Suprapubic skin (tissue), 4 donors: ENCODE measurements around the gene AP2A1. TPM values are rescaled to one million over a fixed set of nuclear protein-coding genes. Genes with fewer than 3 reads are reported as not detected.

Experiments
- DNase-seq, 2 donors: peaks; one replicate each; pipeline ENCODE4 v3.0.0-alpha.2; 2019; ENCODE audit warnings: low spot score in 2 of 2
- H3K27ac ChIP-seq: fragments of 200-600 bp; sonication (generic); one replicate; pipeline ENCODE4 v1.5.1; 2019
- H3K27me3 ChIP-seq: fragments of 200-600 bp; sonication (generic); one replicate; pipeline ENCODE4 v1.5.1; 2019
- H3K36me3 ChIP-seq: fragments of 200-600 bp; sonication (generic); one replicate; pipeline ENCODE4 v1.5.1; 2019
- H3K4me1 ChIP-seq: fragments of 200-600 bp; sonication (generic); one replicate; pipeline ENCODE4 v1.5.1; 2019
- H3K4me3 ChIP-seq: fragments of 200-600 bp; sonication (generic); one replicate; pipeline ENCODE4 v1.5.1; 2019; ENCODE audit warnings: mild to moderate bottlenecking
- H3K9me3 ChIP-seq: fragments of 200-600 bp; sonication (generic); one replicate; pipeline ENCODE4 v1.5.1; 2019
- EP300 ChIP-seq: sonication (generic); formaldehyde crosslinking; IDR thresholded peaks from one replicate; pipeline ENCODE4 v1.6.1; 2017; ENCODE audit warnings: antibody characterized with exemption
- POLR2A ChIP-seq, 2 donors: fragments of 450-650 bp; IDR thresholded peaks; one replicate each; pipeline ENCODE4 v1.6.1; 2017; ENCODE audit warnings: antibody characterized with exemption in 2 of 2, mild to moderate bottlenecking in 2 of 2, moderate library complexity in 2 of 2
- POLR2AphosphoS5 ChIP-seq, 3 donors: sonication (generic); formaldehyde crosslinking; IDR thresholded peaks; one replicate each; pipeline ENCODE4 v1.6.1; 2017; ENCODE audit warnings: antibody characterized with exemption in 3 of 3
- WGBS: methylation state at CpG from one replicate; pipeline ENCODE4 v1.1.5; 2018; 5-methylcytosine and 5-hydroxymethylcytosine counted together
- total RNA-seq, 4 donors: library from RNA; depleted of rRNA; stranded (reverse); fragments of >200 nt; gene quantifications; one replicate each; pipeline ENCODE4 v1.1.0, GENCODE V29; 2016
- TF ChIP-seq, protein P1 (sequence below), 2 donors: fragments of 200-600 bp in 1 of 2; fragments of 450-650 bp in 1 of 2; sonication (generic) in 1 of 2; IDR thresholded peaks; one replicate each; pipeline ENCODE4 v1.5.1; 2016 to 2019; ENCODE audit warnings: antibody characterized with exemption in 2 of 2, mild to moderate bottlenecking in 1 of 2, moderate library complexity in 1 of 2

The AP2A1 gene
- total RNA-seq, 4 donors from 2014 or later, result 78.1 to 101 (median 93.4) TPM

DNA sequence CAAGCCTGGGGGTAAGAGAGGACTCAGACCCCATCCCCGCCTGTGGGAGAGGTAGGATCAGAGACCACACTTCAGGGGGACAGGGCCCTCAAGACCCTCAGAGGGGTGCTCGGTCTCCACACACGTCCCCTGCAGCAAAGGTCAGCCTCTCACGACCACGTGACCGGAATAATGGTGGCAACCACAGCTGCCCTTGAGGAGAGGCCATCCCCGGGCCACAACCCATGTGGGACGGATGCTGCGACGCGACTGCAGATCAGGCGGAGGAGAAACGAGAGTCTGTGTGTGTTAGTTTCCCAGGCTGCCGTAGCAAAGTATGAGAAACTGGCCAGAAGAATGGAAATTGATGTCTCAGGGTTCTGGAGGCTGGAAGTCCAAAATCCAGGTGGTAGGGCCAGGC is 60.2 kb downstream of the AP2A1 start:
- DNase-seq, result no peak
- H3K4me1 ChIP-seq, result no peaks in the 10 kb centered on the region
- 89% methylated on average over 14 of the region's 14 CpGs for WGBS
- H3K27ac ChIP-seq, result no peak overlapping the region
- TF ChIP-seq, protein P1, sequence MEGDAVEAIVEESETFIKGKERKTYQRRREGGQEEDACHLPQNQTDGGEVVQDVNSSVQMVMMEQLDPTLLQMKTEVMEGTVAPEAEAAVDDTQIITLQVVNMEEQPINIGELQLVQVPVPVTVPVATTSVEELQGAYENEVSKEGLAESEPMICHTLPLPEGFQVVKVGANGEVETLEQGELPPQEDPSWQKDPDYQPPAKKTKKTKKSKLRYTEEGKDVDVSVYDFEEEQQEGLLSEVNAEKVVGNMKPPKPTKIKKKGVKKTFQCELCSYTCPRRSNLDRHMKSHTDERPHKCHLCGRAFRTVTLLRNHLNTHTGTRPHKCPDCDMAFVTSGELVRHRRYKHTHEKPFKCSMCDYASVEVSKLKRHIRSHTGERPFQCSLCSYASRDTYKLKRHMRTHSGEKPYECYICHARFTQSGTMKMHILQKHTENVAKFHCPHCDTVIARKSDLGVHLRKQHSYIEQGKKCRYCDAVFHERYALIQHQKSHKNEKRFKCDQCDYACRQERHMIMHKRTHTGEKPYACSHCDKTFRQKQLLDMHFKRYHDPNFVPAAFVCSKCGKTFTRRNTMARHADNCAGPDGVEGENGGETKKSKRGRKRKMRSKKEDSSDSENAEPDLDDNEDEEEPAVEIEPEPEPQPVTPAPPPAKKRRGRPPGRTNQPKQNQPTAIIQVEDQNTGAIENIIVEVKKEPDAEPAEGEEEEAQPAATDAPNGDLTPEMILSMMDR (IDR thresholded peaks at IDR 0.05), result no peak
- TF ChIP-seq EP300, result no peak
- TF ChIP-seq POLR2A (IDR thresholded peaks at IDR 0.05), result no peak
- no peak for TF ChIP-seq POLR2AphosphoS5 (IDR thresholded peaks at IDR 0.05)
- H3K27me3 ChIP-seq, result no peaks in the 10 kb centered on the region
- H3K9me3 ChIP-seq, result no peaks in the 10 kb centered on the region
- H3K4me3 ChIP-seq, result no peak overlapping the region
- H3K36me3 ChIP-seq, result peaks cover 65% of the 10 kb centered on the region

DNA sequence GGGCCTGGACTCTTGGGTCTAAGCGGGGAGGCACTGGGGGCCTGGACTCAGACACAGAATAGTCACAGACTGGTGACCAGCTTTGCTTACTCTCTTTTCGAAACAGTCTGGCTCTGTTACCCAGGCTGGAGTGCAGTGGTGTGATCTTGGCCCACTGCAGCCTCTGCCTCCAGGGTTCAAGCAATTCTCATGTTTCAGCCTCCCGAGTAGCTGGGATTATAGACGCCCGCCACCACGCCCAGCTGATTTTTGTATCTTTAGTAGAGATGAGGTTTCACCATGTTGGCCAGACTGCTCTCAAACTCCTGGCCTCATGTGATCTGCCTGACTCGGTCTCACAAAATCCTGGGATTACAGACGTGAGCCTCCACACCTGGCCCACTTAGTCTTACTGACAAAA is 62.4 kb downstream of the AP2A1 start:
- Histone ChIP-seq H3K9me3 (no peaks in the 10 kb centered on the region), H3K4me3 (no peak overlapping the region), H3K4me1 (no peaks in the 10 kb centered on the region), H3K27ac (no peak overlapping the region), H3K36me3 (peaks cover 72% of the 10 kb centered on the region), H3K27me3 (no peaks in the 10 kb centered on the region)
- WGBS, result 87% methylated on average over 8 of the region's 8 CpGs
- TF ChIP-seq POLR2AphosphoS5 (IDR thresholded peaks at IDR 0.05), result no peak
- TF ChIP-seq POLR2A (IDR thresholded peaks at IDR 0.05), result no peak
- TF ChIP-seq, protein P1 (IDR thresholded peaks at IDR 0.05), result no peak
- TF ChIP-seq EP300, result no peak
- no peak for DNase-seq

DNA sequence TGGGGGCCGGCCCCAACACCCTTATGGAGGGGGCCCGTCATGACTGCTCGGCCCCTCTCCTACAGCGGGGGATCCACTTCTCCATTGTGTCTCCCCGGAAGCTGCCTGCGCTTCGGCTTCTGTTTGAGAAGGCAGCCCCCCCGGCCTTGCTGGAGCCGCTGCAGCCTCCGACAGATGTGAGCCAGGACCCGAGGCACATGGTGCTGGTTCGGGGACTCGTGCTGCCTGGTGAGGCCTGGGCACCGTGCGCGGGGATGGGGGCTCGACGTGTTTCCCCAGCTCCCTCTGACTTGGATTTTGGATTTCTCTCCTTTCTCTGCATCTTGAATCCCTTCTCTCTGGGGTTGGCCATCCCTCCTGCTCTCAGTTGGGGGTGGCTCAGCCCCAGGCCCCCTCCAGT is 62.9 kb downstream of the AP2A1 start:
- WGBS, result 93% methylated on average over 14 of the region's 18 CpGs
- peaks cover 73% of the 10 kb centered on the region for H3K36me3 ChIP-seq
- H3K4me3 ChIP-seq, result no peak overlapping the region
- H3K9me3 ChIP-seq, result no peaks in the 10 kb centered on the region
- H3K27ac ChIP-seq, result no peak overlapping the region
- no peaks in the 10 kb centered on the region for H3K4me1 ChIP-seq
- no peak for DNase-seq
- no peaks in the 10 kb centered on the region for H3K27me3 ChIP-seq
- TF ChIP-seq EP300 (no peak), POLR2A (IDR thresholded peaks at IDR 0.05) (no peak), POLR2AphosphoS5 (IDR thresholded peaks at IDR 0.05) (no peak)
- TF ChIP-seq, protein P1 (IDR thresholded peaks at IDR 0.05), result no peak

DNA sequence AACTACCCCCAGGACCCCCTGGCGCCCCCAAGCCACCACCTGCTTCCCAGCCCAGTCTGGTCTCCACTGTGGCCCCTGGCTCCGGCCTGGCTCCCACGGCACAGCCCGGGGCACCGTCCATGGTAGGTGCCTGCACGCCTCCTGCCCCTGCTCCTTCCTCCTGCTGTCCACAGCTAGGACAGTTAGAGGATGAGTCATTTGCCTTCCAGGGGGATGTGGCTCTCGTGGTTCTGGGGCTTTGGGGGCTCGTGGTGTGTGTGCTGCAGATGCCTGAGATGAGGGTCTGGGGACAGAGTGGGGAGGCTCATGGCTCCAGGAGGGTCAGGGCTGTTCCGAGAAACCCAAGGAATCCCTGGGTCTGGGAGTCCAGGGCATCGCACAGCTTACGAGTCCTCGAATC is 64.0 kb downstream of the AP2A1 start:
- whole genome bisulfite sequencing, result 98% methylated on average over 6 of the region's 12 CpGs

DNA sequence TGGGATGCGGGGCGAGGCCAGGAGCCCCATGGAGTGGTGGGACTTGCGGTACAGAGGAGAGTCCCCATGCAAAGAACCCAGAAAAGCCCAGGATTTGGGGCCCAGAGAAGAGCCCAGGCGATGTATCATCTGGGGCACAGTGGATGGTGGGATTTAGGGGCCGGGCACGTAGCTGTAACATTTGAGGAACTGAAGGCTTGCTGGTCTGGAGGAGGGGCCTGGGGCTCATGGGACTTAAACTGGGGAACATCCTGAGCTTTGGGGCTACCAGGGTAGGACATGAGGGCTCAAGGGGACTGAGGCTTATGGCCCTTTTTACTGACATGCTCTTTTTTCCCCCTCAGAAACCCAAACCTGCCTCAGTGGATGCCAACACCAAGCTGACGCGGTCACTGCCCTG is 64.8 kb downstream of the AP2A1 start:
- 93% methylated on average over 8 of the region's 8 CpGs for WGBS
- TF ChIP-seq POLR2A (IDR thresholded peaks at IDR 0.05), result no peak
- no peak for TF ChIP-seq EP300
- TF ChIP-seq, protein P1 (IDR thresholded peaks at IDR 0.05), result no peak
- TF ChIP-seq POLR2AphosphoS5 (IDR thresholded peaks at IDR 0.05), result no peak
- Histone ChIP-seq H3K27me3 (no peaks in the 10 kb centered on the region), H3K9me3 (no peaks in the 10 kb centered on the region), H3K27ac (no peak overlapping the region), H3K36me3 (peaks cover 91% of the 10 kb centered on the region), H3K4me3 (no peak overlapping the region), H3K4me1 (no peaks in the 10 kb centered on the region)
- DNase-seq, result no peak

More for the DNA sequence above, 64.0 kb downstream of the AP2A1 start:
- no peak overlapping the region for H3K4me3 ChIP-seq
- H3K27ac ChIP-seq, result no peak overlapping the region
- no peaks in the 10 kb centered on the region for H3K9me3 ChIP-seq
- no peaks in the 10 kb centered on the region for H3K4me1 ChIP-seq
- H3K27me3 ChIP-seq, result no peaks in the 10 kb centered on the region
- TF ChIP-seq EP300 (no peak), POLR2A (IDR thresholded peaks at IDR 0.05) (no peak), POLR2AphosphoS5 (IDR thresholded peaks at IDR 0.05) (no peak)
- TF ChIP-seq, protein P1 (IDR thresholded peaks at IDR 0.05), result no peak
- no peak for DNase-seq
- peaks cover 84% of the 10 kb centered on the region for H3K36me3 ChIP-seq
